GM12878 (cell line): ENCODE measurements around the gene TP53BP1. TPM values are rescaled to one million over a fixed set of nuclear protein-coding genes. Genes with fewer than 3 reads are reported as not detected.
A peak's percentile ranks its signal among the peaks of the same experiment; 100 is the strongest.

ENCODE experiments used
- ATAC-seq: fragments of 200-7000 bp; cut with Tn5 transposase; 3 replicates; pipeline ENCODE4 v1.9.1; 2020; ENCODE audit warnings: mild to moderate bottlenecking, moderate library complexity
- BruUV-seq: library from RNA; stranded (reverse); fragments of 400-500 nt; replicated peaks from 2 replicates; lab custom pipeline; 2021; lab: Mats Ljungman, UMichigan
- CTCF ChIA-PET: fragments of 300-600 bp; sonication (Branson Sonifier 250); formaldehyde crosslinking; extraction: SDS; loops from one replicate; lab custom pipeline; 2021; ENCODE audit warnings: inconsistent platforms; lab: Yijun Ruan, JAX
- POLR2A ChIA-PET: fragments of 350-600 bp; formaldehyde crosslinking; extraction: SDS; loops from one replicate; lab custom pipeline; 2021; ENCODE audit warnings: inconsistent platforms; lab: Charles Lee
- RAD21 ChIA-PET: fragments of 300-600 bp; sonication (Branson Sonifier 250); formaldehyde crosslinking; loops from one replicate; lab custom pipeline; 2023; ENCODE audit warnings: antibody characterized with exemption; ENCODE audit not compliant: unreplicated experiment; lab: Charles Lee
- SMC1A ChIA-PET: fragments of 300-600 bp; sonication (Branson Sonifier 250); formaldehyde crosslinking; loops from one replicate; lab custom pipeline; 2023; ENCODE audit not compliant: unreplicated experiment, uncharacterized antibody; lab: Charles Lee
- DNase-seq: peaks from one replicate; pipeline ENCODE4 v3.0.0-alpha.2; 2011; ENCODE audit warnings: low read depth, low spot score
- FAIRE-seq: peaks from 3 replicates; lab custom pipeline; 2011; peaks lifted over from hg19 to GRCh38; lab: Jason Lieb, UNC
- H2AFZ ChIP-seq: 2 replicates; pipeline ENCODE4 v1.6.0; 2011; ENCODE audit warnings: low read depth, low read length, control low read depth; ENCODE audit not compliant: control insufficient read depth
- H3K27ac ChIP-seq: 2 replicates; pipeline ENCODE4 v1.5.1; 2011; ENCODE audit warnings: control low read depth; ENCODE audit not compliant: control insufficient read depth, insufficient read depth
- H3K27me3 ChIP-seq, 2 experiments: replicated peaks in 1 of 2; 2 replicates each; pipeline versions ENCODE4 v1.6.0 to v1.6.1; 2011; ENCODE audit warnings: low read length in 1 of 2; ENCODE audit not compliant: control insufficient read depth in 2 of 2, insufficient read depth in 2 of 2
- H3K36me3 ChIP-seq, 2 experiments: 2 replicates each; pipeline ENCODE4 v1.5.1; 2011; ENCODE audit warnings: low read length in 1 of 2; ENCODE audit not compliant: control insufficient read depth in 2 of 2, insufficient read depth in 2 of 2
- H3K4me1 ChIP-seq: 2 replicates; pipeline ENCODE4 v1.6.1; 2011; ENCODE audit warnings: mild to moderate bottlenecking, low read length, moderate library complexity, mixed read lengths; ENCODE audit not compliant: control insufficient read depth, insufficient read depth
- H3K4me2 ChIP-seq: 2 replicates; pipeline ENCODE4 v1.6.0; 2011; ENCODE audit warnings: control low read depth; ENCODE audit not compliant: control insufficient read depth, insufficient read depth
- H3K4me3 ChIP-seq: fragments of 200-600 bp; sonication (generic); 2 replicates; pipeline ENCODE4 v1.5.1; 2016
- H3K79me2 ChIP-seq: 2 replicates; pipeline ENCODE4 v1.6.0; 2011; ENCODE audit warnings: low read length; ENCODE audit not compliant: control insufficient read depth, insufficient read depth
- H3K9ac ChIP-seq: 2 replicates; pipeline ENCODE4 v1.8.0; 2011; ENCODE audit warnings: low read length, control low read depth, mixed read lengths; ENCODE audit not compliant: control insufficient read depth, insufficient read depth
- H3K9me3 ChIP-seq: replicated peaks from 3 replicates; pipeline ENCODE4 v1.5.1; 2011; ENCODE audit warnings: mild to moderate bottlenecking, low read length; ENCODE audit not compliant: control insufficient read depth, insufficient read depth
- H4K20me1 ChIP-seq: 2 replicates; pipeline ENCODE4 v1.6.0; 2011; ENCODE audit not compliant: control insufficient read depth, insufficient read depth
- IRF5 ChIP-seq: fragments of 450-650 bp; IDR thresholded peaks from 2 replicates; pipeline ENCODE4 v1.6.1; 2017; ENCODE audit warnings: borderline replicate concordance
- NFYA ChIP-seq: IDR thresholded peaks from 2 replicates; pipeline ENCODE4 v1.6.1; 2011; ENCODE audit warnings: low read depth, mild to moderate bottlenecking, low read length, improper control_type of control experiment, borderline replicate concordance
- PBX3 ChIP-seq: IDR thresholded peaks from 2 replicates; pipeline ENCODE4 v1.6.1; 2011; ENCODE audit warnings: mild to moderate bottlenecking, low read depth, low read length, moderate library complexity; ENCODE audit not compliant: insufficient replicate concordance
- STAT1 ChIP-seq: fragments of 450-650 bp; conservative IDR thresholded peaks from 2 replicates; pipeline ENCODE4 v1.6.1; 2014; ENCODE audit warnings: antibody characterized with exemption, mild to moderate bottlenecking
- TCF7 ChIP-seq: IDR thresholded peaks from 2 replicates; pipeline ENCODE4 v1.6.1; 2014; ENCODE audit warnings: antibody characterized with exemption, borderline replicate concordance
- USF2 ChIP-seq: IDR thresholded peaks from 2 replicates; pipeline ENCODE4 v1.6.1; 2011; ENCODE audit warnings: low read depth, low read length, improper control_type of control experiment, borderline replicate concordance
- ZBED1 ChIP-seq: IDR thresholded peaks from 2 replicates; pipeline ENCODE4 v1.6.1; 2016; ENCODE audit warnings: borderline replicate concordance
- ZBTB11 ChIP-seq: fragments of 450-650 bp; formaldehyde crosslinking; IDR thresholded peaks from 2 replicates; pipeline ENCODE4 v1.5.0; 2022; ENCODE audit warnings: mild to moderate bottlenecking, missing genetic modification characterization
- WGBS: methylation state at CpG from one replicate; pipeline ENCODE4 v1.1.6; 2016; ENCODE audit warnings: low lambda C conversion rate; ENCODE audit not compliant: insufficient replicate concordance, insufficient coverage; ENCODE audit errors: missing lambda C conversion rate; 5-methylcytosine and 5-hydroxymethylcytosine counted together
- in situ Hi-C: fragments of 300-500 bp; cut with MboI; formaldehyde crosslinking; loops from 9 replicates; pipeline ENCODE4 v1.14.3; 2018; ENCODE audit warnings: mixed read lengths
- intact Hi-C: fragments of 100-400 bp; cut with micrococcal nuclease; formaldehyde crosslinking; loops from one replicate; pipeline ENCODE4 v1.14.2; 2022; ENCODE audit not compliant: unreplicated experiment
- polyA plus RNA-seq, 11 experiments: library from polyadenylated mRNA; depleted of rRNA in 4 of 11; unstranded in 6 of 11; stranded (reverse) in 5 of 11; fragments of >200 nt; fragmentation: Nextera tagmentation in 4 of 11; fragmentation: Illumina TruSeq in 1 of 11; extraction: Ambion mirVana in 4 of 11; extraction: Trizol in 1 of 11; gene quantifications; 1 replicate in 1 of 11; 2 replicates in 10 of 11; pipeline versions ENCODE4 v1.2.1 to v1.2.3, GENCODE V29; 2011 to 2016; ENCODE audit warnings: inconsistent platforms in 2 of 11, missing spikeins in 2 of 11, low read depth in 1 of 11
- total RNA-seq, 4 experiments: library from RNA; depleted of rRNA in 3 of 4; stranded (reverse); fragments of >200 nt in 3 of 4; fragmentation: Illumina TruSeq in 1 of 4; extraction: Trizol in 1 of 4; gene quantifications; 2 replicates each; pipeline versions ENCODE4 v1.2.1 to v1.2.3, GENCODE V29; 2013 to 2021

The TP53BP1 gene
- total and polyA plus RNA-seq, 10 of the 15 experiments (the other 5 are each of a cell fraction or from before 2014, with no cell fraction given) = 6.2 to 50.2 (median 19.3) TPM

GRCh38 chr15:43509660-43510199, 16.8 kb upstream of the TP53BP1 start:
- DNase-seq = no peak
- TF ChIP-seq STAT1 = no peak
- TF ChIP-seq PBX3 = no peak
- no peak for TF ChIP-seq TCF7
- no peak for TF ChIP-seq USF2
- TF ChIP-seq IRF5 = no peak
- no peak for TF ChIP-seq ZBTB11 (CRISPR knock-in tag)
- TF ChIP-seq NFYA = no peak
- no peak for TF ChIP-seq ZBED1
- no peak for FAIRE-seq
- Histone ChIP-seq H3K27ac (no peak overlapping the region), H4K20me1 (no peaks in the 10 kb centered on the region), H3K36me3 (no peaks in the 10 kb centered on the region), H3K4me1 (peaks cover 6% of the 10 kb centered on the region), H3K4me3 (peak overlapping the region; percentile 76; the same call in 1 of the 2 replicates), H3K79me2 (no peaks in the 10 kb centered on the region), H3K27me3 (peaks cover 0 to 3% of the 10 kb centered on the region in 2 experiments; a peak in 2 of 4 replicates), H3K9ac (no peak overlapping the region), H2AFZ (peak overlapping the region; percentile 82), H3K9me3 (no peaks in the 10 kb centered on the region), H3K4me2 (peak overlapping the region; percentile 98)
- in situ Hi-C loops (no loop called here), intact Hi-C loops (loop anchor here (5.0 kb wide), 1 partner anchor 67 kb away; no protein-coding TSS in a partner anchor)
- no peak for ATAC-seq
- ChIA-PET CTCF (interaction anchor here (0.6 to 8.3 kb wide), 4 partner anchors 17 to 1016 kb away, joined by 3 to 88 read pairs (median 6); partner anchors contain the start of gene TP53BP1), SMC1A (interaction anchor here (1.0 to 2.3 kb wide), 4 partner anchors 16 to 69 kb away, joined by 5 to 7 read pairs (median 6); no protein-coding TSS in a partner anchor), RAD21 (interaction anchor here (1.2 to 1.8 kb wide), 2 partner anchors 9 to 16 kb away, joined by 3 to 18 read pairs; partner anchors contain the start of gene TP53BP1), POLR2A (interaction anchor here (1.3 to 1.9 kb wide), 4 partner anchors 8 to 299 kb away, joined by 4 to 14 read pairs (median 4); partner anchors contain the start of gene TP53BP1)
- 55% methylated on average over 8 of the region's 8 CpGs for WGBS
- no TSS peak for BruUV-seq
